Kidney glomerular epithelial cell (primary cell): Measurements from ENCODE around the gene BRI3BP.
"Not testable (repeated sequence)": the region's sequence is repeated elsewhere in the genome, so short reads cannot be mapped to it uniquely, and the experiment has no call there.

Experiments
- DNase-seq: peaks from one replicate; lab custom pipeline; 2025; lab: John Stamatoyannopoulos, UW

The BRI3BP gene

DNA sequence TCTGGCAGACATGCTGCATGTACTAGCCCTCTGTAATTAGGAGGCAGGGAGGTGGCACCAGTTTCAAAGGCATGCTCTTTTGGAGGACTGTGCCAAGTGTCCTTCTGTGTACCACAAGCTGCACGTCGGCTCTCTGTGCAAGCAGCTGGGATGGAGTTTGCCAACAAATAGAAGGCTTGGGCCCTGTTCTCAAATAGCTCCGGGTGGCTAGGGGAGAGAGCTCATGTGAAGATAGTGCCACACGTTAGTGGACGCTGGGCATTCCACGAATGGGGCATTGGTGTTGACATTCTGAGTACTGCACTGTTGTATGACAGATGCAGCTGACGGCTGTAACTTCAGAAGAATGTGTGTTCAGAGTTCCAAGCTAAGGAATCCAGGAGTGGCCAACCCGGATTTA lies 76.2 kb downstream of the BRI3BP start:
- DNase-seq: no peak

DNA sequence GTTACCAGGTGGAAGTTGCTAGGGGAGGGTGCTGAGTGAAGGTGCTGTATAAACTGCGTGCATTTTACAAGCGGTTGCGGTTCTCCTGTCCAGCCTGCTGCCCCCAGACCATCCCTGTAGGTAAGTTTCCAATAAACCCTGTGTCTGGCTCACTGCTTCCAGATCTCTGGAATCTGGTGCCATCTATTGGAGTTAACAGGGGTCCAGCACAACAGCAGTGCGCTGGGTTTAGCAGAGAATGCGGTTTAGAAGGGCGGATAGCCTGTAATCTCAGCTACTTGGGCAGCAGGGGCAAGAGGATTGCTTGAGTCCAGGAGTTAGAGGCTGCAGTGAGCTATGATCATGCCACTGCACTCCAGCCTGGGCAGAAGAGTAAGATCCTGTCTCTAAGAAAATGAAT lies 76.7 kb downstream of the BRI3BP start:
- no peak for DNase-seq

DNA sequence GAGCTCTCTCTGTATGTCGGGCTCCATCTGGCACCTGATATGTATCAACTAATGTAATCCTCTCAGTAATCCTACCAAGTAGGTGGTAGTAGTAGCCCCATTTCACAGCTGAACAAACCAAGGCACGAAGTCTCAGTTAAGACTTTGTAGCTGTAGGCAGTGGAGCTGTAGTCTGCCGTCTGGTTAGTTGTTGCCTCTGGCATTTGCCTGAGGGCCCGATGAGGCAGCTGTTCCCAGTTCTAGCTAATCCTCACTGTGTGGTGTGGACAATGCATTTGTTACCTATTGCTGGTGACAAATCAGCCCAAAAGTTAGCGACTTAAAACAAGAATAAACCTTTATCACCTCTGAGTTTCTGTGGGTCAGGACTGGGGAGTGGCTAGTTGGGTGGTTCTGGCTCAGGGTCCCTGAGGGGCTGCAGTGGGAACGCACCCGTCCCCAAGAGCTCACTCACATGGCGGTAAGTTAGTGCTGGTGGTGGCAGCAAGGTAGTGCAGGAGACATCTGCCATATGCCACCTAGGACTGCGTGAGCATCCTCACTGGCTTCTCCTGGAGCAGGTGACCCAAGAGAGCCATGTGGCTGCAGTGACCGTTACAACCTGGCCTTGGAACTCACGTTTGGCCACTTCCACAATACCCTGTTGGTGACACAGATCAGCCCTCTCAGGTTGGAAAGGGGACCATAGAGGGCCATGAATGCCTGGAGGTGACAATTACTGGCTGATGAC lies 77.4 kb downstream of the BRI3BP start:
- DNase-seq: no peak

DNA sequence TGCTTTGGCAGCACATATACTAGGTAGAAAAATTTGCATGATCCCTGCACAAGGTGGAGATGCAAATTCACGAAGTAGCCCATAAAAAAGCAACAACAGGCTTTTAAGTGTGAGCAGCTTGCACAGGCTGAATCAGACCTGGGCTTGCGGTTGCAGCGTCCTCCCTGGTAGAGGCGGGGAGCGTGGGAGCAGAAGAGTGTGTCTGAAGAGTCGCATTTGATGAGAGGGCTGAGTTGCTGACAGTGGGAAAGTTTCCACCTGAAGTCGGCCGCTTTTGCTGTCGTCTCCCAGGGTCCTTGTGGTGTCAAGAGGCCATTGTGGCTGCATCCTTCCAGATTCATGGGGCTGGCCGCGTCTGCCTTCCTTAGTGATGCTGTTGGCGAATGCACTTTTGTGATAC lies 78.0 kb downstream of the BRI3BP start:
- no peak for DNase-seq

DNA sequence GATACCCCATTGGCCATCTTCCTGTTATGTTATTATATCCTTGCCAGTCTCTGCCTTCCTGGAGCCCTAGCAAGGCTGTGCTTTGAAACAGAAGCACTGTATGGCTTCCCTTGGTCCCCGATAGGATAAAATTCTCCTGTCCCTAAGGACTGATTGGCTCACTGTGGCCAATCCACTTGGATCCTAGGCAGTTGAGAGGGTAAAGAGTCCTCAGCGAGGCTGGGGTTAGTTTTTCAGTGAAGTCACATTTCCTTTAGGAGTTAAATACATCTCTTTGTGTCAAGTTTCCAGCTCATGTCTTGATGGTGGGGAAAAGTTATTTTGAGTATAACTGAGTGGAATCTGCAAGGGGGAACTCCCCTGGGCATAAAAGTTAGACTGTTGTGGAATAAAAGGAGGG lies 79.1 kb downstream of the BRI3BP start:
- DNase-seq: no peak

DNA sequence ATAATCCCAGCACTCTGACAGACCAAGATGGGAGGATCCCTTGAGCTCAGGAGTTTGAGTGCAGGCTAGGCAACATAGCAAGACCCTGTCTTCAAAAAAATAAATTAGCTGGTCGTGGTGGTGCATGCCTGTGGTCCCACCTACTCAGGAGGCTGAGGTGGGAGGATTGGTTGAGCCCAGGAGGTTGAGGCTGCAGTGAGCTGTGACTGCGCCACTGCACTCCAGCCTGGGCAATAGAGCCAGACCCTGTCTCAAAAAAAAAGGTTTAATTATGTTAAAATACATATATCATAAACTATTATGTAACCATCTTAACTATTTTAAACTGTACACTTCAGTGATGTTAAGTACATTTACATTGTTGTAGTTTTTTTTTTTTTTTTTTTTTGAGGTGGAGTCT lies 80.8 kb downstream of the BRI3BP start:
- DNase-seq: not testable (repeated sequence)

DNA sequence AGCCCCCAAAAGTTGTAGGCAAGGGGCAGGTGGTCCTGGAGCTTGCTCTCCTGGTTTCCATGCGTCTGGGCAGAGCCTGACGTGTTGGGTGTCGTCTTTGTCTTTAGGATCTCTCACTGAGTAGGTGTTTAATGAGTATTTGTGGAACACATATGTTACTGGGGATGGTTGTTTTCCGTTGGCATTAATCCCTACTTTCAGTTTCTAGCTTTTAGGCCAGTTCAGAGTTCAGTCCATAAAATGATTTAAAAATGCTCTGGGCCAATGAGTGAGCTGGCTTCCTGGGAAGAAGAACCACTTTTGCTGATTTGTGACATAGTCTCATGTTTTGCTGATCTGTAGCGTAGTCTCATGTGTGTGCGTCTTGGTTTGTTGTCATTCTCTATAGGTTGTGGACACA lies 82.7 kb downstream of the BRI3BP start:
- DNase-seq: no peak

DNA sequence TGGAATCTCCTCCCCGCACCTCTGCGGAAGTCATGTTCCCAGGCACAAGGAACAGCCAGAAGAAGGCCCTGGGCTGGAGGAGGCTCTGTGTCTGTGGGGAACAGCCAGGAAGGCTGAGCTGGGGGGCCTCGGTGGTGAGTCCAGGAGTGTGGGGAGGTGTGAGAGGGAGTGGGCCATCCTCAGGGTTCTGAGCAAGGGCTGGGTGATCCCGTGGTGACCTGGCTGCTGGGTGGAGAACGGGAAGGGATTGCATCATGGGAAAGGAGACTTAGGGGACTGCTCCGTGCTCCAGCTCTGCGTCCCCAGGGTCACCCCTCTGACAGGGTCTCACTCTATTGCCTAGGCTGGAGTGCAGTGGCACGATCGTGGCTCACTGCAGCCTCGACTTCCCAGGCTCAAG lies 85.6 kb downstream of the BRI3BP start:
- no peak for DNase-seq

DNA sequence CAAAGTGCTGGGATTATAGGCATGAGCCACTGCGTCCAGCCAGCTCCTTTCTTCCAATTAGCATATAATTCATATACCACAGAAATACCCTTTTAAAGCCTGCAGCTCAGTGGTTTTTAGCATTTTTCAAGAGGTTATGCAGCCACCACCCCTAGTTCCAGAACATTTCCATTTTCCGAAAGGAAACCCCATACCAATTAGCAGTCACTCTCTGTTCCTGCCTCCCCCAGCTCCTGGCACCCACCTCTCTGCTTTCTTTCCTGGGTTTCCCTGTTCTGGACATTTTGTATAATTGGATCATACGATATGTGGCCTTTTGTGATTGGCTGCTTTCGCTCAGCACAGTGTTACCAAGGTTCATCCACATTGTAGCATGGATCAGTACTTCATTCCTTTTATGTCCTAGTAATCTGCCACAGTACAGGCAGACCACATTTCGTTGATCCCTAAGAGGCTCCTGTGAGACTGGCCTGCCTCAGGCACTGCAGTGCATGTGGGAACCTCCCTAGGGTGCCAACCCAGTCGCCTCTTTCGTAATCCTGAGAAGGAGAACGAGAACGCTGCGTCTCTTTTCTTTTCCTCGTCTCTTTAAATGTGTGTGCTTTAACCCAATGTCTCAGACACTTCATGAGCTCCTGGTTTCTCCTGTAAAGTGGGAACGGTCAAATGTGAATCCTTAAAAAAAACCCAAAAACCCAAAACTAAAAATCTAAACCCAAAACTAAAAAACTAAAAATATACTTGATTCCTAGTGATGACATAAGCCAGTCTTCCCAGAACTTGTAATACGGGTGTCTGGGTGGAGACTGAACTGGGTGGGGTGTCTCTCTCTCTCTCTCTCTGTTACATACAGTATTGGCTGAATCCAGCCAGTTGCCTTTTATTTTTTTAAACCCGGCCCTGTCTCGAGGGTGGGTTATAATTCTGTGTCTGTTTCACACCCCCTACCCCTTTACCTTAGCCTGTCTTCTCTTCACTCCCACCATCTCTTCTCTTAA lies 86.5 kb downstream of the BRI3BP start:
- DNase-seq: no peak
